ENCODE results near the gene SRGAP1.

The SRGAP1 gene

GRCh38 chr12:64006211-64006825 is 161.8 kb downstream of the SRGAP1 start:
- H2BK5ac ChIP-seq (ENCODE audit: low read depth, low read length, poor library complexity): no peak overlapping the region
- no peak overlapping the region for H3K4me3 ChIP-seq (ENCODE audit: low read depth, low read length)
- no peak overlapping the region for H2AFZ ChIP-seq (ENCODE audit: insufficient read depth, low read length, poor library complexity)
- no peak overlapping the region for H4K8ac ChIP-seq (ENCODE audit: low read depth, low read length)
- no peak overlapping the region for H4K91ac ChIP-seq (ENCODE audit: low read depth, low read length)
- H3K23ac ChIP-seq (ENCODE audit: low read length): peak overlapping the region; percentile 87
- no peak overlapping the region for H2AK5ac ChIP-seq (ENCODE audit: low read length)
- H3K36me3 ChIP-seq (ENCODE audit: control insufficient read depth in 1 of 2, insufficient read depth in 2 of 2, low read length in 2 of 2): no peaks in the 10 kb centered on the region
- H2BK12ac ChIP-seq (ENCODE audit: low read length): no peak overlapping the region
- no peaks in the 10 kb centered on the region for H3K4me1 ChIP-seq (ENCODE audit: control insufficient read depth in 1 of 2, insufficient read depth in 2 of 2, low read length in 2 of 2)
- H3K9ac ChIP-seq (ENCODE audit: low read length): peak overlapping the region; percentile 68
- DNase-seq: peak; percentile 80 to 96
- H3K27ac ChIP-seq (ENCODE audit: low read depth, low read length): no peak overlapping the region
- no peak overlapping the region for H3K4ac ChIP-seq (ENCODE audit: low read depth, low read length)
- H3K9me3 ChIP-seq (ENCODE audit: insufficient read depth, low read depth, low read length): no peaks in the 10 kb centered on the region
- WGBS (ENCODE audit: extremely low coverage, insufficient coverage, insufficient read length): no CpG with 5 or more reads among the region's 2 CpGs
- no peak overlapping the region for H3K4me2 ChIP-seq (ENCODE audit: low read length)
- H3K79me2 ChIP-seq (ENCODE audit: control insufficient read depth, insufficient read depth, low read length, poor library complexity): no peaks in the 10 kb centered on the region
- no peaks in the 10 kb centered on the region for H3K27me3 ChIP-seq (ENCODE audit: insufficient read depth, low read length)
- H3K79me1 ChIP-seq (ENCODE audit: low read length): no peaks in the 10 kb centered on the region
- no peak overlapping the region for H3K14ac ChIP-seq (ENCODE audit: low read length)
- H4K12ac ChIP-seq (ENCODE audit: low read depth, low read length): no peak overlapping the region
- H3K18ac ChIP-seq (ENCODE audit: low read length): no peak overlapping the region
- no peak overlapping the region for H2BK120ac ChIP-seq (ENCODE audit: insufficient read depth, low read length, poor library complexity)

- no peak overlapping the region for H2BK120ac ChIP-seq (ENCODE audit: insufficient read depth, low read length, poor library complexity)
- no peak overlapping the region for H3K9ac ChIP-seq (ENCODE audit: low read length)
- no peaks in the 10 kb centered on the region for H3K27me3 ChIP-seq (ENCODE audit: insufficient read depth, low read length)
- H4K8ac ChIP-seq (ENCODE audit: low read depth, low read length): no peak overlapping the region
- no peak overlapping the region for H3K18ac ChIP-seq (ENCODE audit: low read length)
- H3K4me2 ChIP-seq (ENCODE audit: low read length): no peak overlapping the region
- no peak overlapping the region for H3K4ac ChIP-seq (ENCODE audit: low read depth, low read length)
- H3K4me1 ChIP-seq (ENCODE audit: control insufficient read depth in 1 of 2, insufficient read depth in 2 of 2, low read length in 2 of 2): no peaks in the 10 kb centered on the region
- H3K79me2 ChIP-seq (ENCODE audit: control insufficient read depth, insufficient read depth, low read length, poor library complexity): no peaks in the 10 kb centered on the region
- H2BK5ac ChIP-seq (ENCODE audit: low read depth, low read length, poor library complexity): no peak overlapping the region
- H3K23ac ChIP-seq (ENCODE audit: low read length): no peak overlapping the region
- no peaks in the 10 kb centered on the region for H3K9me3 ChIP-seq (ENCODE audit: insufficient read depth, low read depth, low read length)
- no peak overlapping the region for H3K14ac ChIP-seq (ENCODE audit: low read length)
- WGBS (ENCODE audit: extremely low coverage, insufficient coverage, insufficient read length): no CpG with 5 or more reads among the region's 2 CpGs
- no peak overlapping the region for H2BK12ac ChIP-seq (ENCODE audit: low read length)
- H4K91ac ChIP-seq (ENCODE audit: low read depth, low read length): no peak overlapping the region
- no peaks in the 10 kb centered on the region for H3K36me3 ChIP-seq (ENCODE audit: control insufficient read depth in 1 of 2, insufficient read depth in 2 of 2, low read length in 2 of 2)
- DNase-seq: peak in 1 of 2 donors; percentile 63
- no peaks in the 10 kb centered on the region for H3K79me1 ChIP-seq (ENCODE audit: low read length)
- no peak overlapping the region for H3K4me3 ChIP-seq (ENCODE audit: low read depth, low read length)
- H2AFZ ChIP-seq (ENCODE audit: insufficient read depth, low read length, poor library complexity): no peak overlapping the region
- no peak overlapping the region for H4K12ac ChIP-seq (ENCODE audit: low read depth, low read length)
- no peak overlapping the region for H3K27ac ChIP-seq (ENCODE audit: low read depth, low read length)
- H2AK5ac ChIP-seq (ENCODE audit: low read length): no peak overlapping the region
Measured at GRCh38 chr12:64007853-64008252, 163.4 kb downstream of the SRGAP1 start.

GRCh38 chr12:64008596-64008995 is 164.1 kb downstream of the SRGAP1 start:
- Histone ChIP-seq H3K23ac (ENCODE audit: low read length) (no peak overlapping the region), H3K79me2 (ENCODE audit: control insufficient read depth, insufficient read depth, low read length, poor library complexity) (no peaks in the 10 kb centered on the region), H3K27ac (ENCODE audit: low read depth, low read length) (no peak overlapping the region), H3K27me3 (ENCODE audit: insufficient read depth, low read length) (no peaks in the 10 kb centered on the region), H3K79me1 (ENCODE audit: low read length) (no peaks in the 10 kb centered on the region), H3K9ac (ENCODE audit: low read length) (no peak overlapping the region), H3K4ac (ENCODE audit: low read depth, low read length) (no peak overlapping the region), H4K91ac (ENCODE audit: low read depth, low read length) (no peak overlapping the region), H3K4me1 (ENCODE audit: control insufficient read depth in 1 of 2, insufficient read depth in 2 of 2, low read length in 2 of 2) (no peaks in the 10 kb centered on the region), H4K8ac (ENCODE audit: low read depth, low read length) (no peak overlapping the region), H3K4me3 (ENCODE audit: low read depth, low read length) (no peak overlapping the region), H2BK12ac (ENCODE audit: low read length) (no peak overlapping the region), H3K36me3 (ENCODE audit: control insufficient read depth in 1 of 2, insufficient read depth in 2 of 2, low read length in 2 of 2) (no peaks in the 10 kb centered on the region), H3K4me2 (ENCODE audit: low read length) (no peak overlapping the region), H3K14ac (ENCODE audit: low read length) (no peak overlapping the region), H2BK120ac (ENCODE audit: insufficient read depth, low read length, poor library complexity) (no peak overlapping the region), H3K18ac (ENCODE audit: low read length) (no peak overlapping the region), H2AK5ac (ENCODE audit: low read length) (no peak overlapping the region), H2AFZ (ENCODE audit: insufficient read depth, low read length, poor library complexity) (no peak overlapping the region), H3K9me3 (ENCODE audit: insufficient read depth, low read depth, low read length) (no peaks in the 10 kb centered on the region), H2BK5ac (ENCODE audit: low read depth, low read length, poor library complexity) (no peak overlapping the region), H4K12ac (ENCODE audit: low read depth, low read length) (no peak overlapping the region)
- WGBS (ENCODE audit: extremely low coverage, insufficient coverage, insufficient read length): no CpG with 5 or more reads among the region's 3 CpGs
- DNase-seq: no peak

GRCh38 chr12:64009321-64010068 is 165.0 kb downstream of the SRGAP1 start:
- H3K79me2 ChIP-seq (ENCODE audit: control insufficient read depth, insufficient read depth, low read length, poor library complexity): no peaks in the 10 kb centered on the region
- no peaks in the 10 kb centered on the region for H3K9me3 ChIP-seq (ENCODE audit: insufficient read depth, low read depth, low read length)
- WGBS (ENCODE audit: extremely low coverage, insufficient coverage, insufficient read length): no CpG with 5 or more reads among the region's 4 CpGs
- H4K12ac ChIP-seq (ENCODE audit: low read depth, low read length): no peak overlapping the region
- H3K4ac ChIP-seq (ENCODE audit: low read depth, low read length): no peak overlapping the region
- no peaks in the 10 kb centered on the region for H3K27me3 ChIP-seq (ENCODE audit: insufficient read depth, low read length)
- no peak overlapping the region for H3K18ac ChIP-seq (ENCODE audit: low read length)
- no peaks in the 10 kb centered on the region for H3K79me1 ChIP-seq (ENCODE audit: low read length)
- H2AK5ac ChIP-seq (ENCODE audit: low read length): no peak overlapping the region
- no peak overlapping the region for H4K8ac ChIP-seq (ENCODE audit: low read depth, low read length)
- H2BK5ac ChIP-seq (ENCODE audit: low read depth, low read length, poor library complexity): no peak overlapping the region
- no peak overlapping the region for H3K27ac ChIP-seq (ENCODE audit: low read depth, low read length)
- DNase-seq: no peak
- no peak overlapping the region for H3K4me2 ChIP-seq (ENCODE audit: low read length)
- no peak overlapping the region for H2BK120ac ChIP-seq (ENCODE audit: insufficient read depth, low read length, poor library complexity)
- no peak overlapping the region for H3K9ac ChIP-seq (ENCODE audit: low read length)
- H3K4me3 ChIP-seq (ENCODE audit: low read depth, low read length): no peak overlapping the region
- H2AFZ ChIP-seq (ENCODE audit: insufficient read depth, low read length, poor library complexity): no peak overlapping the region
- H3K36me3 ChIP-seq (ENCODE audit: control insufficient read depth in 1 of 2, insufficient read depth in 2 of 2, low read length in 2 of 2): no peaks in the 10 kb centered on the region
- no peaks in the 10 kb centered on the region for H3K4me1 ChIP-seq (ENCODE audit: control insufficient read depth in 1 of 2, insufficient read depth in 2 of 2, low read length in 2 of 2)
- no peak overlapping the region for H3K23ac ChIP-seq (ENCODE audit: low read length)
- no peak overlapping the region for H2BK12ac ChIP-seq (ENCODE audit: low read length)
- no peak overlapping the region for H4K91ac ChIP-seq (ENCODE audit: low read depth, low read length)
- no peak overlapping the region for H3K14ac ChIP-seq (ENCODE audit: low read length)
